Medulla oblongata (tissue), 1 donor: ENCODE data around the gene HNF1B.
A peak's percentile ranks its signal among the peaks of the same experiment; 100 is the strongest.
"Not testable (repeated sequence)": the region's sequence is repeated elsewhere in the genome, so short reads cannot be mapped to it uniquely, and the experiment has no call there.

Source experiments
- DNase-seq: peaks from one replicate; pipeline ENCODE4 v3.0.0-alpha.2; 2015; ENCODE audit errors: extremely low spot score

HNF1B gene, protein sequence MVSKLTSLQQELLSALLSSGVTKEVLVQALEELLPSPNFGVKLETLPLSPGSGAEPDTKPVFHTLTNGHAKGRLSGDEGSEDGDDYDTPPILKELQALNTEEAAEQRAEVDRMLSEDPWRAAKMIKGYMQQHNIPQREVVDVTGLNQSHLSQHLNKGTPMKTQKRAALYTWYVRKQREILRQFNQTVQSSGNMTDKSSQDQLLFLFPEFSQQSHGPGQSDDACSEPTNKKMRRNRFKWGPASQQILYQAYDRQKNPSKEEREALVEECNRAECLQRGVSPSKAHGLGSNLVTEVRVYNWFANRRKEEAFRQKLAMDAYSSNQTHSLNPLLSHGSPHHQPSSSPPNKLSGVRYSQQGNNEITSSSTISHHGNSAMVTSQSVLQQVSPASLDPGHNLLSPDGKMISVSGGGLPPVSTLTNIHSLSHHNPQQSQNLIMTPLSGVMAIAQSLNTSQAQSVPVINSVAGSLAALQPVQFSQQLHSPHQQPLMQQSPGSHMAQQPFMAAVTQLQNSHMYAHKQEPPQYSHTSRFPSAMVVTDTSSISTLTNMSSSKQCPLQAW

DNA sequence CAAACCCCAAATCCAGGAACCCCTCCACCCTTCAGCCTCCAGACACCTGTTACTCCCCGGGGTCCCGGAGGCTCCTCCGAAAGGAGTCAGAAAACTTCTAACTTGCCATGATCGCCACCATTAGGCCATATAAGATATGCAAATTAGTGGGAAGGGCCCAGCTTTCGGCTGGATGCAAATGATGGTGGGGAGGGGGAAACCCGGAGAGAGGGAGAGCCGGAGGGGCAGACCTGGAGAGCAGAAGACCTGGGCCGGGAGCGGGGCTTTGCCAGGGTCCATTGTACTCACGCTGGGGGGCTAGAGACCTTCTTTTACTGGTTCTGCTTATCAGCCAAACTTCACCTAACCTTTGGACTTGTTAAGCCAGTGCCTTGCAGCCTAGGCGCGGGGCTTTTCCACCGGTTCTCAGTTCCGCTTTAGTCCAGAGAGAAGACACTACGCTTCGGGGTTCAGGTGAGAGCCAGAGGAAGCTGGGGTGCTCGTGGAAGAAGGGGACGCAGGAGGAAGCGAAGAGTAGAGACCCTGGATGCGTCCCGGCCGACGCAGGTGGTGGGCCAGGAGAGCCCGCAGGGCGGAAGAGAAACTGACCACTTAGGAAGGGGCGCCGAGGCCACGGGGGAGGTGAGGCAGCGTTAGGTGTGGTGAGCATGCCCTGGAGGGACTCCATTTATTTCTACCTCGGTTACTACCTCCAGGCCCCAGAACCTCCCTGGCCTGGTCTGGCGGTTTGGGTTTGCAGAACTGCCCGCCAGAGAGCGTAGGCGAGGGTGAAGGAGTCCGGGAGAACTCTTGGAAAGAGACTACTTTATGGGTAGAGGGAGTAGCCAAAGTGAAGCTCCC lies at the start of gene HNF1B:
HNF1B (minus strand) TSS at position 99 of the 840 bp plus-strand sequence. CDS start 175 bp downstream, outside the sequence.
- DNase-seq, result no peak

DNA sequence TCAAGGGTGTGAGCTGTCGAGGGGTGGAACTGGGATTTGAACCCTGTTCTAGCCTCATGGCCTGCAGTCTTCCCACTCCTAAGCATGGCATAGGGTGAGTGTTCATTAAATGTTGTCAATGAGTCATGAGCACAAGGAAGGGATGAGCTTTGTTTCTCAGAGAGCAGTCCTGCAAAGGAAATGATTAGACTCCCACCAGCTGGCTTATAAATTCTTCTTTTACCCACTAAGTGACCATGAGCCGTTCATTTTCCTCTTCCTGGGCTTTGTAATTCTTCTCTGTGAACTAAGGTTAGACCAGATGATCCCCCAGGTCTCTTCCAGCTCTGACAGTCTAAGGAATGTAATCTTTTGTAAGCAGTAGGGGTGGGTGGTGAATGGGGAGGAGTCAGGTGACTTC lies 47.9 kb upstream of the HNF1B start:
- no peak for DNase-seq

DNA sequence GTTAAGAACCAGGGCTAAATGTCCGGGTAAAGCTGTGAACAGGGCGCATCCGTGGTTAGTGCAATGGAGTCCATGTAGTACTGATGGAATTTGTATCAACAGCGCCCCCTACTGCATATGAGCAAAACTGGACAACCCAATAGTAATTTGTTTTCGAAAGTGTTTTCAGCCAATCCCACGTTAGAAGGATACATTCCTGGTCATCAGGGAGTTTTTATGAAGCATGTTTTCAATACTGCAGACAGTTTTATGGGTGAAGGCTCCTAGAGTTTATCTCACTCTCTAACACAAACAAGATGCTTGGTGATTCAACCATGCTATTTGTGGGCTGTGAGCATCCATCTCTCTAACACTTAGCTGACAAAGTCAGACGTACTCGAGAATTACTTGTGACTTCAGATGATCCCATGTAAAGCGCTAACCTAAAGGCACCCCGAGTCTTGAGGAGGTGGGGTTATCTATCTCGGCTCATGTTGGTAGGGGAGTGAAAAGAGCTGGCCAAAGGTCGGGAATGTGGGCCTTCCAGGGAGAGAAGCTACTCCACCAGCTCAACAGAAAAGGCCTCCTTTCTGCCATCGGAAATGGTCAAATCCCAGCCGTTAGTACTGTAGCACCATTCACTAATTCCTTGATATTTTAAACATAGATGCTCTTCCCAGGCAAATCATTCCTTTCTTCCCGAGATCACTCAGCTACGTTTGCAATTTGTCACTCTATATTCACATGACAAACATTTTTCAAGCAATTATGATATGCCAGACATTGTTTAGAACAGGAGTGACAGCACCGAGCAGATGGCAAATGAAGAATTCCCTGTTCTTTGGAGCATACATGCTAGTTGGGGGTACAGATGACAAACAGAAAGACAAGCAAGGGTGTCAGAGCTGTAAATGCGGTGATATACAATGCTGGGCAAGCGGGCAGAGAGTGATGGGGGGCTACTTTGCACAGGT lies 46.9 kb upstream of the HNF1B start:
- DNase-seq, result no peak

DNA sequence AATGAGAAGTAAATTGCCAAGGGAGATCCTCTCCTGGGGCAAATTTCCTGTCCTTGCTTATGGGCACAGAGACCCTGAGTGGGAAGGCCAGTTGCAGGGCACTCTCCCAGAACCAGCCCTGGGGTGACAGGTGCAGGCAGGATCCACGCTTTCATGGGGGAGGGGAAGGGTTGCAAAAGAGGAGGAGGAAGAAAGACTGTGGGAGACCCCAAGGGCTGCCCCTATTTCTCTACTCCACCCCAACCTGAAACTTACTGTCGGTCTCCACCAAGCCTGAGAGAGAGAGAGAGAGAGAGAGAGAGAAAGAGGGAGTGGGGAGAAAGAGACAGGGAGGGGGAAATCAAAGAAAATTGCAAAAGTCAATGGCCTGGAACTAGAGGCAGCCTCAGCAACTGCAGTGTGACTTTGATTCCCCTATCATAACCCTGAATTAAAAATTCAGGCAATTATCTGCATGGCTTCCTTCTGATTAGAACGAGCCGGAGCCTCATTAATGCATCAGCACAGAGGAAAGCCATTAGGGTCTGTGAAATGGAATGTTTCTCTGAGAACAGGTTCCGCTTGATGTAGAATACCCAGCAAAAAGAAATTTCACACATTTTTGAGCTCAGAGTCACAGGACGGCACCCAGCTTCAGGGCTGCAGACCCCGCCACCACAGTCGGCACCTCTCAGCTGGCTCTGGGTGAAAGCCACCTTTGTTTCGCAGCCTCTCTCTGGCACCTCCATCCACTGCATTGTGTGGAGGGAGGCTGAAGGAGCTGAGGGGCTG lies 45.1 kb upstream of the HNF1B start:
- no peak for DNase-seq

DNA sequence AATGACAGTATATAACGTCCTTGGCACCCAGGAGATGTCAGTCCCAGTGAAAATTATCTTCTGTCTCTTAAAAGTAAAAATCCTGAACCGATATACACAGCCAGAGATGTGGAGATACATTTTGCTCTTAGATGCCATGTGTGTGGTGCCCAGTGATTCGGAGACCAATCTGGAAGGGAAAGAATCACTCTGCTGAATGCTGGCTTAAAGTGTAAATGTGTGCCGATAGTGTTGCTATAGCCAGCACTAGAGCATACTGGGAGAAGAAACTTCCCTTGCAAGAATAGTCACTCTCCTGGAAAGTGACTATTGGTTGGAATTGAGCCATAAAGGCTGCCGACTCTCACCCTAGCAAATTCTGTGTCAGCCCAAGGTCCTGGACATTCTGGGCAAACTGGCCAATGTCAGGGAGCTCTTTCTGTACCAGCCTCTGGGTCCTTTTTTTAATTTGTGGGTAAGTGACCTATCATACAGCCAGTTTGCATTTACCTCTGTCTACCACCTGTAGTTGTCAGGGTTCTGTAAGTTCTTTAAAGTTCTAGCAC lies 44.2 kb upstream of the HNF1B start:
- DNase-seq, result no peak

DNA sequence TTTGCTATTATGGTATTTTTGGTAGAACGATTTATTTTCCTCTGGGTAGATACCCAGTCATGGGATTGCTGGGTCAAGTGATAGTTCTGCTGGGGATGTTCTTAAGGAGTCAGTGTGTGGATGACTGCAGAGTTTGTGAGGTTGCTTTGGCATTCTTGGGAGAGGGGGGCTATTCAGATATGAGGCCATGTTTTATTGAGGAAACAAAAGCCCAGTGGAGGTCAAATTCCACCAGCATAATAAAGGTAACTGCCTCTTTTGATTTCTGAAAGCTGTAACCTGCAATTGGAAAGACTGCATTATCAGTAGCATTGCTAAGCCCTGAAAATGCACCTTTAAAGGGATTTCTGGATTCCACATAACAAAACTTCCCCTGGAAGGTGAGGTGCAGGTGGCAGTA lies 43.7 kb upstream of the HNF1B start:
- no peak for DNase-seq

DNA sequence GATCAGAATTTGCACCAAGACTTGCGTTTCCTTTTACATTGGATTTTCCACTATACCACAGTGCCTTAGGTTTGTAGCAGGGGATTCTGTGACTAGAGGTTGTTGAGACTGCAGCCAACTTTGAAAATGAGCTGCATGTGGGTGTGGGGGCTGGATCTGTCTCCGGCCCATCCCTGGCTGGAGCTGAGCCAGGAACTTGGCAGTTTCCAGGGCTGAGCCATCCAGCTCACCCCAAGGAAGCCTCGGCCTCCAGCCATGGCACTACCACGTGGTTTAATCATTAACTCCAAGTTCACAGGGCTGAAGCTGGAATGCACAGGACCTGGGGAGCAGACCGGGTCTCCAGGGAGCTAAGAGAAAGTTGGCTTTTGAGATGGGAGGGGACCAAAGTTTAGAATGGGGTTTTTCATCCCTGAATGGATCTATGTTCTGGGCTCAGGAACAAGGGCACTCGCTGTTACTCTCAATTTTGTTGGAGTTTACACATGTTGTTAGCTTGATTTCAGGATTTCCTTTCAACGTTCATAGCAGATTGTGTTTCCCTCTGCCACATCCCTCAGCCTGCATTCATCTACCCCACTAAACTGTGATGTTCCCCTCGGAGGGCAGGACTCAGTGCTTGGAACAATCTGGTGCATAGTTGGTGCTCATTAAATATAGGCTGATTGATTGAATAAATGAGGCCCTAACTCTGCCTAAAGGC lies 42.3 kb upstream of the HNF1B start:
- peak; percentile 20 for DNase-seq

DNA sequence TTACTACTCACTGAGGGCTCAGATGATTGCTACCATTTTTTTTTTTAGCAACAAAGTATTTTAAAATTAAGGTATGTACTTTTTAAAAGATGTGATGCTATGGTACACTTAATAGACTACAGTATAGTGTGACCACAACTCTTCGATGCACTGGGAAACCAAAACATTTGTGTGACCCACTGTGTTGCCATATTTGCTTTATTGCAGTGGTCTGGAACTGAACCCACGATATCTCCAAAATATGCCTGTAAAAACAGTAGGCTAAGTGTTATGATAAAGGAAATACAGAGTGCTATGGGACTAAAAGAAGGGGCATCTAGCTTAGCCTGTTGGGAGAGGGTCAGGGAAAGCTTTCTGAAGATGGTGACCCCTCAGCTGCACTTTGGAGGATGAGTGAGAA lies 41.6 kb upstream of the HNF1B start:
- DNase-seq, result no peak

DNA sequence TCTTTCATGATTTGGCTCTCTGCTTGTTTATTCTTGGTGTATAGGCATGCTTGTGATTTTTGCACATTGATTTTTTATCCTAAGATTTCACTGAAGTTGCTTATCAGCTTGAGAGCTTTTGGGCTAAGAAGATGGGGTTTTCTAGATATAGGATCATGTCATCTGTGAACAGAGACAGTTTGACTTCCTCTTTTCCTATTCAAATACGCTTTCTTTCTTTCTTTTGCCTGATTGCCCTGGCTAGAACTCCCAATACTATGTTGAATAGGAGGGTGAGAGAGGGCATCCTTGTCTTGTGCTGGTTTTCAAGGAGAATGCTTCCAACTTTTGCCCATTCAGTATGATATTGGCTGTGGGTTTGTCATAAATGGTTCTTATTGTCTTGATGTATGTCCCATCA lies 37.6 kb upstream of the HNF1B start:
- not testable (repeated sequence) for DNase-seq

DNA sequence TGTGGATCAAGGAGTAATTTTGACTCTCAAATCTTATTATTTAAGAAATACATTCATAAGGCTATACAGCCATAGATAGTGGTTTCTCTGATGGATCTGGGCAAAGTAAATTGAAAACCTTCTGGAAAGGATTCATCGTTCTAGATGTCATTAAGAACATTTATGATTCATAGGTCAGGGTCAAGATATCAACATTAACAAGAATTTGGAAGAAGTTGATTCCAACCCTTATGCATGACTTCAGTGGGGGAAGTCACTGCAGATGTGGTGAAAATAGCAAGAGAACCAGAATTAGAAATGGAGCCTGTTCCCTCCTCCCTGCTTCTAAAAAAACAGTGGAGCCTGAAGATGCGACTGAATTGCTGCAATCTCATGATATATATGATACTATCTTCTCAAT lies 36.6 kb upstream of the HNF1B start:
- no peak for DNase-seq

DNA sequence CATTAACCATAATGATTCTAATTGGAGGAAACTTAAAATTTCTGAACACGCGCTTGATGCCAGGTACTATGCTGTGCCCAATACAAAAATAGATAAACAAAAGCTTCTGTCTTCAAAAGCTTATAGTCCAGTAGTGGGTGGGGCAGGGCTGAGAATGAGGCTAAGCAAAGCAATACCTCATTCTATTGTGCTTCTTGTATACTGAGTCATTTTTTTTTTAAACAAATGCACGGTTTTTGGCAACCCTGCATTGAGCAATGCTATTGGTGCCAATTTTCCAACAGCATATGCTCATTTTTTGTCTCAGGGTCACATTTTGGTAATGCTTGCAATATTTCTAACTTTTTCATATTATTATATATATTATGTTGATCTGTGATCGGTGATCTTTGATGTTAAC lies 34.7 kb upstream of the HNF1B start:
- DNase-seq, result no peak

DNA sequence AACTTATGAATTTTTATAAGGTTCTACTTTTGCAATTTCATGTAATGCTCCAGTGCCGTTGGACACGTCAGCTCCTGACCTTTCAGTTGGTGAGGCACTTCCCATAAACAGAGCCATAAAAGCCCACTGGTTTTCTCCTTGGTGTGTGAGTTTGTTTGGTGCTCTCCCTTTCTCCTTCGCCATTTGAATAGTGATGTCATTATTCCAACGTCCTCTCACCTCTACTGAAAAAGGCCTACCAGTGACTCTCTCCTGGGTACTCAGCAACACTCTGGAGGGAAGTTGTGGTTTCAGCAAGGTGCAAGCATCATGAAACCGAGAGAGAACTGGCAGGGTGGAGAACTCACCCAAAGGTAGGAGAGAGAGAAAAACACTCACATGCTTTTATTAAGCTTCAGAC lies 29.6 kb upstream of the HNF1B start:
- DNase-seq, result no peak

DNA sequence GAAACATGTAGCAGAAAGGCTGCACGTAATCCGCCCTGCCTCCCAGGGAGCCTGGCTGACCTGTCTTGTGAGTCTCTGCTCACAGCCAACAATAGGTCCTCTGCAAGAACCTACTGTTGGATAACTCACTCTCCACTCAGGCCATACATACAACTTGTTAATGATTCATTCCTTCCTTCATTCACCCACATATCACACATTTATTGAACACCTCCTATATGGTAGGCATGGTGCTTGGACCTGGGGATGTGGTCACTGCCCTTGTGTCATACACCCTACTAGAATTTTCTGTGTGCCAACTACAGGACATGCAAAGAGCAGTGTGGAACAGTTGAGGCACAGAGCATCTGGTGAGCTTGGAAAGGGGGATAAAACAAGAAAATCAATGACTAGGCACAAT lies 28.1 kb upstream of the HNF1B start:
- no peak for DNase-seq

DNA sequence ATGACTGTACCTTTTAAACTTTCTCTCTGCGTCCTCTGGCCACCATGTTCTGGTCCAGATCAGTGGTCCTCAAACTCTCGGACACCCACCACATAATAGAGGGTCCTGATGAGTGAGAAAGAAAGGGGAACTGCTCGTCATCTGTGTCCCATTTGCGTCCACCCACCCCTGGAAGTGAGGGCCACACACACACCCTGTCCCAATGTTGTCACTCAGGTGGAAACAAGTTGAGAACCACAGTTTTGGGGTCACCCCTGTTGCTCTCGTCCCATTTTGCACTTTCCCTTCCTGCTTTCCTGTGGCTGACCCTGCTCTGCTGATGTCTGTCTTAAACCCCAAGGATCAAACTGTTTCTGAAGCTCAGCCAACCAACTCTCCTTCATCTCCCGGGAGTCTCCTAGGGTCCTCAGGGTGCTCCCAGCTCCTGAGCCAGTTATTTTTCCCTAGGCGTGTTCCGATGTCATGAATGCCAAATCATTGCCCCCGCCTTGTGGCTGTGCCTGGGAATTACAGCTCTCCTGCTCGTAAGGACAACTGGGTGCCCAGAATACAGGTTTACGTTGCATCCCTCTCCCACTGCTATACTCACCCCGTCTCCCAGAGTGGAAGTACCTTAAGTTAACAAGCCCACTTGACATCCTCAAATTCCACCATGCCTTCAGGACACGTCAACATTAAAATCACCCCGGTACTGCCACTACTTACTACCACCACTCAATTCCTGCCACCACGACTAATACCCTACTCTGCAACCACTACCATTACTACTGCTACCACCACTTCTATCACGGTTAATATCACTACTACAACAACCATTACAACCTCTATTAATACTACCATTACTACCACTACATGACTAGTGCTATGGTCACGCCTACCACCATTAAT lies 26.0 kb upstream of the HNF1B start:
- DNase-seq, result peak; percentile 23

DNA sequence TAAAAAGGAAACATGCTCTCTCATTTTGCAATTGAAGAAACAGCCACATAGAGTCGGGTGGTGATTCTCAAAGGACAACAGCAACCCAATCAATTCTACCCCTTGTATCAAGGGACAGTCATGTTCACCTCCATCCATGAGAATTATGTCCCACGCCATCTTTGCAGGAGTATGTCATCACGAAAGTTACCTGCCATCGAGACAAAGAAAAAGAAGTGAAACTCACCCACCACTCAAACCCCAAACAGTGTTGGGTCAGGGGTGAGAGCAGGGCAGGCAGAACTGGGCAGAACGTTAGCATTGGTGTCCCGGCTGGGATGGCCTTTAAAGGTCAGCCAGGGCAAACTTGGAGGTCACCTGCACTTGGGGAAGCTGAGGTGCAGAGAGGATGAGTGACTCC lies 24.2 kb upstream of the HNF1B start:
- DNase-seq, result no peak

DNA sequence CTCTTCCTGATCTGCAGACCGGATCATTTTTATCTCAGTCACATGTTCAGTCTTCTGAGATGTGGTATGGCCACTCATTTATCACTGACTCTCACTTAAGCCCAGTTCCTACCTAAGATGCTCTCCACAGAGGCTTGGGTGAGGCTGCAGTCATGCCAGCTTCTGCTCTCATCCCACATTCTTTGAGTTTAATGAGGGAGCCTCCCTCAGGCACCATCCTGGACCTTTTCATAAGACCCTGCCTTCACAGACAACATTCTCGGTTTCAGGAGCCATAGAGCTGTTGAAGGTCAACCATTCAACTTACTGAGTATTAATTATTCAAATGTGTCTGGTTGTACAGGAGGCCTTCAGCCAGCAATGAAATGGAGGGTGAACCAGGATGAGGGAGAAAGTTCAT lies 23.6 kb upstream of the HNF1B start:
- no peak for DNase-seq

DNA sequence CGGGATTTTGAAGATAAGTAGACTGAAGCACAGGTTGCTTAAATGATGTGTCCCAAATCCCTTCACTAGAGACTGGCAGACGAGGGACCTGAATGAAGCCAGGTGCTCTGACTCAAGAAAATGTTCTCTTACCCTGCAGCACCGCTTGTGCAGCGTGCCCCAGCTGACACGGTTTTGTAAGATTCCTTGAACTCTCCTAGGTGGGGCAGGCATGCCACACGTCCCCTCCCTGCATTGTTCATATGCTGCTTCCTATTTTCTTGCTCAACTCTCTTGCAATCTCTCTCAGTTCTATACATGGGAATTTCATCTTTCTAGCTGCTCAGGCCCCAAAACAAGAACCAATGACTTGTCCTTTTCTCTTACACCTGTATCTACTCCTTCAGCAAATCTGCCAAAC lies 22.1 kb upstream of the HNF1B start:
- no peak for DNase-seq

DNA sequence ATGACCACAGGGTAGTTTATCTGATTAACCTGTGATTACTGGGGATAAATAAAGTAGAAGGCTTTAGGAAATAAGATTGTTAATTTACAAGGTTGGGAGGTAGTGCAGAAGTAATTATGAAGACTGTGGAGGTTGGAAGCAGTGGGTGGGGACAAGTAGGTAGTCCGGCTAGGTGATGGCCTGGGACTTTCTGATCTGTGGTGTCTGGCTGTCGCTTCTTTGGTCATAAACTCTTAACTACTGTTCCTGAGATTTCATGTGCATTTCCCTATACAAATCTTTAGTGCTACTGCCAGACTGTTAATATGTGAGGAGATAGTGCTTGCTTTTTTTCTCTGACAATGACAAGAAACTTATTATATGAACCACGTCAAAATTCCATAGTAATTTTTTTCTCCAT lies 19.5 kb upstream of the HNF1B start:
- no peak for DNase-seq

DNA sequence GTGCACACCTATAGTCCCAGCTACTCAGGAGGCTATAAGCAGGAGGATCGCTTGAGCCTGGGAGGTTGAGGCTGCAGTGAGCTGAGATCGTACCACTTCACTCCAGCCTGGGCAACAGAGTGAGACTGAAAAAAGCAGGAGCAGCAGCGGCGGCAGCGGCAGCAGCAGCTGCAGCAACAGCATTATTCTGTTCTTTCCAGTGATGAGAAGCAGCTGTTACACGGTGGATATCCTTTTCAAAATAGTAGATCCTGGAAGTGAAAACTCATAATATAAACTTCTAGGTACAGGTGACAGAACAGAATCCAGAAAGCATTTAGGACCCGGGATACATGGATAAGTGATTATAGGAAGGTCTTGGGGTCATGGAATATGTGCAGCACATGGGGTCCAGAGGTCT lies 17.8 kb upstream of the HNF1B start:
- DNase-seq, result no peak
